Astrocyte (in vitro differentiated cells and primary cell): Measurements from ENCODE around the gene FFAR4. TPM values are rescaled to one million over a fixed set of nuclear protein-coding genes. Genes with fewer than 3 reads are reported as not detected.

Experiments used
- DNase-seq: peaks from one replicate; pipeline ENCODE4 v3.0.0-alpha.2; 2010; ENCODE audit warnings: low read depth
- FAIRE-seq: peaks from 2 replicates; lab custom pipeline; 2011; peaks lifted over from hg19 to GRCh38; lab: Jason Lieb, UNC
- H2AFZ ChIP-seq: 2 replicates; pipeline ENCODE4 v1.6.0; 2012; ENCODE audit warnings: low read depth, low read length, inconsistent platforms
- H3K27ac ChIP-seq: 2 replicates; pipeline ENCODE4 v1.5.1; 2011; ENCODE audit warnings: low read depth, low read length, inconsistent platforms
- H3K27me3 ChIP-seq: 2 replicates; pipeline ENCODE4 v1.6.0; 2011; ENCODE audit warnings: low read length, inconsistent platforms; ENCODE audit not compliant: insufficient read depth
- H3K36me3 ChIP-seq: 2 replicates; pipeline ENCODE4 v1.5.1; 2011; ENCODE audit warnings: low read length, inconsistent platforms; ENCODE audit not compliant: insufficient read depth
- H3K4me1 ChIP-seq: 2 replicates; pipeline ENCODE4 v1.5.1; 2011; ENCODE audit warnings: low read length, inconsistent platforms; ENCODE audit not compliant: insufficient read depth
- H3K4me2 ChIP-seq: 2 replicates; pipeline ENCODE4 v1.6.0; 2012; ENCODE audit warnings: low read length, inconsistent platforms
- H3K4me3 ChIP-seq: 2 replicates; pipeline ENCODE4 v1.5.1; 2011; ENCODE audit warnings: low read depth, mild to moderate bottlenecking, low read length, inconsistent platforms; ENCODE audit not compliant: insufficient read depth
- H3K79me2 ChIP-seq: 2 replicates; pipeline ENCODE4 v1.6.0; 2012; ENCODE audit warnings: mild to moderate bottlenecking, low read length, inconsistent platforms; ENCODE audit not compliant: insufficient read depth
- H3K9ac ChIP-seq: 2 replicates; pipeline ENCODE4 v1.6.0; 2012; ENCODE audit warnings: mild to moderate bottlenecking, low read length, inconsistent platforms
- H3K9me3 ChIP-seq: 2 replicates; pipeline ENCODE4 v1.5.1; 2012; ENCODE audit warnings: low read depth, mild to moderate bottlenecking, low read length, inconsistent platforms; ENCODE audit not compliant: insufficient read depth
- H4K20me1 ChIP-seq: 2 replicates; pipeline ENCODE4 v1.6.0; 2012; ENCODE audit warnings: low read length, inconsistent platforms; ENCODE audit not compliant: insufficient read depth
- H3K27ac Mint-ChIP-seq: one replicate; pipeline ENCODE4 v1.8.0; 2021; ENCODE audit warnings: mild to moderate bottlenecking, mixed read lengths; ENCODE audit not compliant: unreplicated experiment
- H3K27me3 Mint-ChIP-seq: one replicate; pipeline ENCODE4 v1.8.0; 2021; ENCODE audit warnings: low read depth, mixed read lengths; ENCODE audit not compliant: unreplicated experiment
- H3K36me3 Mint-ChIP-seq: one replicate; pipeline ENCODE4 v1.8.0; 2021; ENCODE audit warnings: low read depth, mixed read lengths; ENCODE audit not compliant: unreplicated experiment
- H3K4me1 Mint-ChIP-seq: one replicate; pipeline ENCODE4 v1.8.0; 2021; ENCODE audit warnings: low read depth, mixed read lengths; ENCODE audit not compliant: unreplicated experiment
- H3K4me3 Mint-ChIP-seq: one replicate; pipeline ENCODE4 v1.8.0; 2021; ENCODE audit warnings: mild to moderate bottlenecking, moderate library complexity, mixed read lengths; ENCODE audit not compliant: unreplicated experiment
- H3K9me3 Mint-ChIP-seq: one replicate; pipeline ENCODE4 v1.8.0; 2021; ENCODE audit warnings: mild to moderate bottlenecking, mixed read lengths; ENCODE audit not compliant: unreplicated experiment
- CTCF ChIP-seq: IDR thresholded peaks from 2 replicates; pipeline ENCODE4 v1.5.1; 2011; ENCODE audit warnings: low read depth, mild to moderate bottlenecking, inconsistent platforms, low read length, moderate library complexity; ENCODE audit not compliant: insufficient read depth
- EZH2 ChIP-seq: IDR thresholded peaks from 2 replicates; pipeline ENCODE4 v1.6.1; 2012; ENCODE audit warnings: mild to moderate bottlenecking, low read length, inconsistent platforms; ENCODE audit not compliant: insufficient read depth
- total RNA-seq: library from RNA; stranded (reverse); gene quantifications from 2 replicates; pipeline ENCODE4 v1.2.1, GENCODE V29; 2021

Gene FFAR4
- total RNA-seq, 1 donor from 2014 or later: not detected

DNA sequence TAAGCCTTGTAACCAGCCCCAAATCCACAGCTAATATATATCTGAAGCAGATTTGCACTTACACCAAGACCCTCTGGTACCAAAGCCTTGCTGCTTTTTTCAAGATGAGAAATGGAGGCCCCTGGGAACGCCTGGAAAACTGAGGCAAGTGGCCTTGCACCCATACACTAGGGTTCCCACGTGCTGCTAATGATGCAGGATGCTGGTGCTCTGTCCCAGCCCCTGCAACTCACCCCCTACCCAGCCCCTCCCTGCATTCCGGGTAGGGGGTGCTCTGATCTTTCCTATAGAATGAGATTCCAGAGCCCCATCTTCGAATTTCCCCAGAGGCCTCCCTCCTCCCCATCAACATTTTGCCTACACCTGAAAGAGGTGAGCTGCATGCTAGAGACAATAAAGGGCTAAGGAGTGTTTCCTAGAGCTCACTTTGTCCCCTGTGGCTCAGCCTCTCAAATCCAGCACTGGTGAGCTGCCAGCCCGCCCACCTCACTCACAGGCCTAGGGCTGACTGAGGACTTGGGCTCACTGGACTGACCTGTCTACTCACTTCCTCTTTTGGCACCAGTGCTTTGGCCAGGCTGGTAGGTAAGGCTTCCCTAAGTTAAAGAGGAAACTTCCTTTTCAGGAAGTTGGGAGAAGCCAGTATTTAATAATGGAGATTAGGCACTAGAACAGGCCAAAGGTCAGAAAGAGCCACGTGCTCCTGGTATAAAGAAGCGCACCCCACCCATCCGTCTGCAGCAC is 24.8 kb downstream of the FFAR4 start:
- Mint-ChIP-seq H3K36me3 (no peaks in the 10 kb centered on the region), H3K9me3 (peaks cover 4% of the 10 kb centered on the region), H3K4me1 (peaks cover 5% of the 10 kb centered on the region), H3K4me3 (no peak overlapping the region), H3K27me3 (peaks cover 14% of the 10 kb centered on the region), H3K27ac (no peak overlapping the region)
- Histone ChIP-seq H3K4me1 (no peaks in the 10 kb centered on the region), H3K36me3 (no peaks in the 10 kb centered on the region), H3K79me2 (no peaks in the 10 kb centered on the region), H2AFZ (no peak overlapping the region), H3K9ac (no peak overlapping the region), H3K27ac (no peak overlapping the region), H4K20me1 (no peaks in the 10 kb centered on the region), H3K4me3 (no peak overlapping the region), H3K9me3 (no peaks in the 10 kb centered on the region), H3K27me3 (peaks cover 8% of the 10 kb centered on the region), H3K4me2 (no peak overlapping the region)
- FAIRE-seq (no peak), DNase-seq (no peak)
- TF ChIP-seq CTCF (no peak), EZH2 (no peak)

DNA sequence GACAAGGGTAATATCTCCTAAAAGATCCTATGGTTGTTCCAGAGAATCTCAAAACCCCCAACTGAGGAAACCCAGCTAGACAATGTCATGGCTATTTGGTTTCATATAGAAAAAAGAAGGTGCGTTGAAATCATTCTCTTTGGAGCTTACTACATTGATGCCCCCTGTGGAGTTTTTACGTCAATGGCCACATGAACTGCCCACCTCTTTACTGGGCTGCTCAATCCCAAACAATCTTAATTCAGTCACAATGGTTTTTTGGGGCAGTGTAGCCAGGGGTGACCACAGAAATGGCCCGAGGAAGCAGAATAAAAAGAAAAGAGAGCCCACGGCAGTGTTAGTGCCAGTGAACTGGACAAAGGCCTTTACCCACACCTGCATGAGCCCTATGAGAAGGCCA is 26.8 kb downstream of the FFAR4 start:
- Histone ChIP-seq H3K4me3 (no peak overlapping the region), H3K27me3 (peaks cover 8% of the 10 kb centered on the region), H3K4me2 (no peak overlapping the region), H3K4me1 (no peaks in the 10 kb centered on the region), H4K20me1 (no peaks in the 10 kb centered on the region), H3K79me2 (no peaks in the 10 kb centered on the region), H3K36me3 (no peaks in the 10 kb centered on the region), H2AFZ (no peak overlapping the region), H3K9me3 (no peaks in the 10 kb centered on the region), H3K27ac (no peak overlapping the region), H3K9ac (no peak overlapping the region)
- FAIRE-seq: no peak
- peaks cover 2% of the 10 kb centered on the region for H3K9me3 Mint-ChIP-seq
- H3K27ac Mint-ChIP-seq: no peak overlapping the region
- TF ChIP-seq CTCF: no peak
- TF ChIP-seq EZH2: no peak
- no peak overlapping the region for H3K4me3 Mint-ChIP-seq
- no peaks in the 10 kb centered on the region for H3K36me3 Mint-ChIP-seq
- DNase-seq: no peak
- peaks cover 5% of the 10 kb centered on the region for H3K4me1 Mint-ChIP-seq
- peaks cover 16% of the 10 kb centered on the region for H3K27me3 Mint-ChIP-seq

DNA sequence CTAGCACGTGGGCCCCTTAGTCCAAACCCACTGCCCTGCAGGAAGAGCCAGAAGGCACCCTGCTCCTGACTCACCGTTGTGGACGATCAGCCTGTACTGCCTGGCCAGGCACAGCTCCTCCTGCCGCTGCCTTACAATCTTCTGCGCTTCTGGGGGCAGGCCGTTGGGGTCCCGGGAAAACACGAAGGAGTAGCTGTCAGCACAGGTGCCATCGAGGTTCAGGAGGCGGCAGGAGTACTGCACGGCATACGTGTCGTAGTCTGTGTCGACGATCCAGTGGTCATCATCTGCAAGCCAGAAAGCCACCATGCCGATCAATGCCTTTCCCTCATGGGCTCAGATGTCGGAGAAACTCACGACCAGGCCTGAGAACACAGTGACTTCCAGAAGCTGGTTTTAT is 27.3 kb downstream of the FFAR4 start:
- Mint-ChIP-seq H3K36me3 (no peaks in the 10 kb centered on the region), H3K27ac (no peak overlapping the region), H3K4me1 (peaks cover 5% of the 10 kb centered on the region), H3K27me3 (peaks cover 19% of the 10 kb centered on the region), H3K9me3 (peaks cover 1% of the 10 kb centered on the region), H3K4me3 (no peak overlapping the region)
- no peaks in the 10 kb centered on the region for H4K20me1 ChIP-seq
- no peak overlapping the region for H3K4me3 ChIP-seq
- no peak overlapping the region for H3K9ac ChIP-seq
- no peak overlapping the region for H3K4me2 ChIP-seq
- DNase-seq (no peak), FAIRE-seq (no peak)
- H3K27me3 ChIP-seq: peaks cover 8% of the 10 kb centered on the region
- no peak overlapping the region for H2AFZ ChIP-seq
- TF ChIP-seq EZH2 (no peak), CTCF (no peak)
- no peaks in the 10 kb centered on the region for H3K79me2 ChIP-seq
- H3K9me3 ChIP-seq: no peaks in the 10 kb centered on the region
- no peaks in the 10 kb centered on the region for H3K36me3 ChIP-seq
- no peaks in the 10 kb centered on the region for H3K4me1 ChIP-seq
- no peak overlapping the region for H3K27ac ChIP-seq
